ENCODE data around the gene CCDC83. TPM values are rescaled to one million over a fixed set of nuclear protein-coding genes. Genes with fewer than 3 reads are reported as not detected.
"Not testable (repeated sequence)": the region's sequence is repeated elsewhere in the genome, so short reads cannot be mapped to it uniquely, and the experiment has no call there.

Gene CCDC83
- total and polyA plus RNA-seq, 2 experiments from 2014 or later = not detected

DNA sequence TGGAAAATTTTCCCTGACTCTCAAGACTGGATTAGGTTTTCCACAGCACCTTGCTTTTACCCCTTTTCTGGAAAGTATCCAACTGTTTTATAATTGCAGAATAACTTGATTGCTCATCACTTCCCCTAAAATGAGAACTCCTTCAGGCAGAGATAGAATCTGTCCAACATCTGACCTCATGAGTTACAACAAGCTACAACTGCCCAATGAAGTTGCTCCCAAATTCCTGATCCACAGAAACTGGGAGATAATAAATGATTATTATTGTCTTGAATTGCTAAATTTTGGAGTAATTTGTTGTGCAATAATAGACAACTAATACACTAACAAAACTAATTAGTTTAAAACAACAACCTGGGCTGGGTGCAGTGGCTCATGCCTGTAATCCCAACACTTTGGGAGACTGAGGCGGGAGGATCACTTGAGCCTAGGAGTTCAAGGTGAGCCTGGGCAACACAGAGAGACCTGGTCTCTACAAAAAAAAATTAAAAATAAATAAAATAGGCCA lies 10.0 kb upstream of the CCDC83 start:
- H4K20me1 ChIP-seq (ENCODE audit: insufficient read depth) = no peaks in the 10 kb centered on the region

DNA sequence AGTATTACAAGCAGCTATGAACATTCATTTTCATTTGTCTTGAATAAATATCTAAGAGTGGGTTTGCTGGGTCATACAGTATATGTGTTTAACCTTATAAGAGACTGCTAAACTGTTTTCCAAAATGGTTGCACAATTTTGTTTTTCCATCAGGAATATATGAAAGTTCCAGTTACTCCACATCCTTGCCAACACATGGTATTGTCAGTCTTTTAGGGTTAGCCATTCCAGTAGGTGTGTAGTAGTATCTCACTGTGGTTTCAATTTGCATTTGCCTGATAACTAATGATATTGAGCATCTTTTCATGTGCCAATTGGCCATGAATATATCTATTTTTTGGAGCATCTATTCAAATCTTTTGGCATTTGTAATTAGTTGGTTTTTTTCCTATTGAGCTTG lies 7.7 kb upstream of the CCDC83 start:
- TF ChIP-seq EZH2phosphoT487 (IDR thresholded peaks at IDR 0.05; ENCODE audit: insufficient read depth, low read depth) (no peak), EZH2 (IDR thresholded peaks at IDR 0.05; ENCODE audit: insufficient read depth, poor library complexity, severe bottlenecking) (no peak)
- H3K36me3 ChIP-seq (ENCODE audit: low read depth) = no peaks in the 10 kb centered on the region
- in situ Hi-C loops (cut with MboI) = loop anchor here (10.0 kb wide), 1 partner anchor 153 kb away; no protein-coding TSS in a partner anchor
- DNase-seq = no peak
- H3K4me2 ChIP-seq (ENCODE audit: unreplicated experiment) = no peak overlapping the region
- no peak overlapping the region for H3K9ac ChIP-seq
- H2AFZ ChIP-seq = no peak overlapping the region
- H3F3A ChIP-seq (ENCODE audit: insufficient read depth) = peaks cover 19% of the 10 kb centered on the region
- H3K9me3 ChIP-seq (ENCODE audit: low read depth) = no peaks in the 10 kb centered on the region
- peaks cover 16% of the 10 kb centered on the region for H3K4me1 ChIP-seq (ENCODE audit: insufficient read depth)
- no peak overlapping the region for H3K27ac ChIP-seq
- H3K27me3 ChIP-seq (replicated peaks; ENCODE audit: insufficient read depth) = no peaks in the 10 kb centered on the region
- no peaks in the 10 kb centered on the region for H3K79me2 ChIP-seq (ENCODE audit: insufficient read depth)
- H3K9me2 ChIP-seq (ENCODE audit: insufficient read depth) = no peaks in the 10 kb centered on the region
- no peak overlapping the region for H3K4me3 ChIP-seq
- H4K20me1 ChIP-seq (ENCODE audit: insufficient read depth) = no peaks in the 10 kb centered on the region

More for the DNA sequence above, 10.0 kb upstream of the CCDC83 start:
- Histone ChIP-seq H3K27ac (0 out of 2 replicates have a peak overlapping the region, but pooled peaks have one; percentile 25), H3K4me3 (no peak overlapping the region), H2AFZ (no peak overlapping the region), H3K9me3 (ENCODE audit: low read depth) (no peaks in the 10 kb centered on the region), H3K79me2 (ENCODE audit: insufficient read depth) (no peaks in the 10 kb centered on the region), H3K9ac (no peak overlapping the region), H3K9me2 (ENCODE audit: insufficient read depth) (no peaks in the 10 kb centered on the region), H3K36me3 (ENCODE audit: low read depth) (no peaks in the 10 kb centered on the region), H3K4me2 (ENCODE audit: unreplicated experiment) (peak overlapping the region; percentile 4), H3K27me3 (replicated peaks; ENCODE audit: insufficient read depth) (no peaks in the 10 kb centered on the region), H3F3A (ENCODE audit: insufficient read depth) (peaks cover 19% of the 10 kb centered on the region), H3K4me1 (ENCODE audit: insufficient read depth) (peaks cover 16% of the 10 kb centered on the region)
- peak; percentile 70 for DNase-seq
- in situ Hi-C loops (cut with MboI) = loop anchor here (10.0 kb wide), 1 partner anchor 150 kb away; no protein-coding TSS in a partner anchor
- WGBS, 2 experiments (ENCODE audit: low coverage in 1 of 2, low lambda C conversion rate in 2 of 2, missing lambda C conversion rate in 2 of 2) = 100% methylated on average over 1 of the region's 1 CpG
- TF ChIP-seq EZH2 (IDR thresholded peaks at IDR 0.05; ENCODE audit: insufficient read depth, poor library complexity, severe bottlenecking) (no peak), EZH2phosphoT487 (IDR thresholded peaks at IDR 0.05; ENCODE audit: insufficient read depth, low read depth) (no peak)

DNA sequence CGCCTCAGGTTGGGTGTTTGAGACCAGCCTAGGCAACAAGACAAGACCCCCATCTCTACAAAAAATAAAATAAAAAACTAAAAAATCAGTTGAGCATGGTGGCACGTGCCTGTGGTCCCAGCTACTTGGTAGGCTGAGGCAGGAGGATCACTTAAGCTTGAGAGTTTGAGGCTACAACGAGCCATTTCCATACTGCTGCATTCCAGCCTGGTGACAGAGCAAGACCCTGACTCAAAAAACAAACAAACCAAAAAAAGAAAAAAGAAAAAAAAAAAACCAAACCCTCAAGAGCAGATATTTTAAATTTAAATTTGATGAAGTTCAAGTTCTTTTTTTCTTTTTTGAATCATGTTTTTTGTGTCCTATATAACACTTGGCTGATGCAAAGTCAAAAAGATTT lies 7.2 kb upstream of the CCDC83 start:
- Histone ChIP-seq H3K9me2 (ENCODE audit: insufficient read depth) (no peaks in the 10 kb centered on the region), H4K20me1 (ENCODE audit: insufficient read depth) (no peaks in the 10 kb centered on the region), H3K9me3 (ENCODE audit: low read depth) (no peaks in the 10 kb centered on the region), H3K27me3 (replicated peaks; ENCODE audit: insufficient read depth) (no peaks in the 10 kb centered on the region), H3K9ac (no peak overlapping the region), H3K27ac (no peak overlapping the region), H3K79me2 (ENCODE audit: insufficient read depth) (no peaks in the 10 kb centered on the region), H3K36me3 (ENCODE audit: low read depth) (no peaks in the 10 kb centered on the region), H3K4me1 (ENCODE audit: insufficient read depth) (peaks cover 16% of the 10 kb centered on the region), H3K4me3 (no peak overlapping the region), H2AFZ (no peak overlapping the region), H3K4me2 (ENCODE audit: unreplicated experiment) (no peak overlapping the region), H3F3A (ENCODE audit: insufficient read depth) (peaks cover 19% of the 10 kb centered on the region)
- DNase-seq = no peak
- in situ Hi-C loops (cut with MboI) = loop anchor here (10.0 kb wide), 1 partner anchor 153 kb away; no protein-coding TSS in a partner anchor
- WGBS, 2 experiments (ENCODE audit: low coverage in 1 of 2, low lambda C conversion rate in 2 of 2, missing lambda C conversion rate in 2 of 2) = 85 to 94% methylated on average over 3 of the region's 3 CpGs
- no peak for TF ChIP-seq EZH2phosphoT487 (IDR thresholded peaks at IDR 0.05; ENCODE audit: insufficient read depth, low read depth)
- TF ChIP-seq EZH2 (IDR thresholded peaks at IDR 0.05; ENCODE audit: insufficient read depth, poor library complexity, severe bottlenecking) = no peak

DNA sequence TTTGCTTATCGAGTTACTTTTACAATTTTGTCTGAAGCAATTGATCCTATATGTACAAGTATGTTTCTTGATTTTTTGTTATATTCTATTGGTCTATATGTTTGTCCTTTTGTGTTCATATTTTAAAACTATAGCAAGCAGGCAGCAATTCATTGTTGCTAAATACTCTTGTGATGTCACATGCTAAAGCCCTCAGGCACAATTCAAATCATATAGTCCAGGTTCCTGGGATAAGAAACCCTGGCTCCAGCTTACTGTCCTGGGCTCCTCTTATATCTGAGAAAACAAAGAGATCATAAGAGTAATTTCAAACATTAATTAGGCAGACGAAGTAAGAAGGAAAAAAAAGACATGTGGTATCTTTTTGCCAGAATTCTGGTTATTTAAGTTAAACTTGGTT lies 6.6 kb upstream of the CCDC83 start:
- no peak overlapping the region for H3K4me3 ChIP-seq
- H2AFZ ChIP-seq = no peak overlapping the region
- H3K4me2 ChIP-seq (ENCODE audit: unreplicated experiment) = no peak overlapping the region
- H3K9me3 ChIP-seq (ENCODE audit: low read depth) = no peaks in the 10 kb centered on the region
- DNase-seq = no peak
- no peaks in the 10 kb centered on the region for H3K9me2 ChIP-seq (ENCODE audit: insufficient read depth)
- no peaks in the 10 kb centered on the region for H3K27me3 ChIP-seq (replicated peaks; ENCODE audit: insufficient read depth)
- no peaks in the 10 kb centered on the region for H3K36me3 ChIP-seq (ENCODE audit: low read depth)
- H4K20me1 ChIP-seq (ENCODE audit: insufficient read depth) = no peaks in the 10 kb centered on the region
- peaks cover 19% of the 10 kb centered on the region for H3F3A ChIP-seq (ENCODE audit: insufficient read depth)
- WGBS, 2 experiments (ENCODE audit: low coverage in 1 of 2, low lambda C conversion rate in 2 of 2, missing lambda C conversion rate in 2 of 2) = 95 to 100% methylated on average over 2 of the region's 2 CpGs
- H3K79me2 ChIP-seq (ENCODE audit: insufficient read depth) = no peaks in the 10 kb centered on the region
- H3K9ac ChIP-seq = no peak overlapping the region
- H3K27ac ChIP-seq = no peak overlapping the region
- in situ Hi-C loops (cut with MboI) = loop anchor here (10.0 kb wide), 1 partner anchor 154 kb away; no protein-coding TSS in a partner anchor
- peaks cover 16% of the 10 kb centered on the region for H3K4me1 ChIP-seq (ENCODE audit: insufficient read depth)
- no peak for TF ChIP-seq EZH2phosphoT487 (IDR thresholded peaks at IDR 0.05; ENCODE audit: insufficient read depth, low read depth)
- no peak for TF ChIP-seq EZH2 (IDR thresholded peaks at IDR 0.05; ENCODE audit: insufficient read depth, poor library complexity, severe bottlenecking)

DNA sequence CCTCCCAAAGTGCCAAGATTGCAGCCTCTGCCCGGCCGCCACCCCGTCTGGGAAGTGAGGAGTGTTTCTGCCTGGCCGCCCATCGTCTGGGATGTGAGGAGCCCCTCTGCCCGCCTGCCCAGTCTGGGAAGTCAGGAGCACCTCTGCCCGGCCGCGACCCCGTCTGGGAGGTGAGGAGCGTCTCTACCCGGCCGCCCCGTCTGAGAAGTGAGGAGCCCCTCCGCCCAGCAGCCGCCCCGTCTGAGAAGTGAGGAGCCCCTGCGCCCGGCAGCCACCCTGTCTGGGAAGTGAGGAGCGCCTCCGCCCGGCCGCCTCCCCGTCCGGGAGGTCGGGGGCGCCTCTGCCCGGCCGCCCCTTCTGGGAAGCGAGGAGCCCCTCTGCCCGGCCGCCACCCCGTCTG lies 2.4 kb upstream of the CCDC83 start:
- not testable (repeated sequence) for H3K4me2 ChIP-seq (ENCODE audit: unreplicated experiment); H3K36me3 ChIP-seq (ENCODE audit: low read depth); H3K27ac ChIP-seq; DNase-seq; H4K20me1 ChIP-seq (ENCODE audit: insufficient read depth); H3K9me3 ChIP-seq (ENCODE audit: low read depth); H3K79me2 ChIP-seq (ENCODE audit: insufficient read depth); H3K4me3 ChIP-seq; H2AFZ ChIP-seq; H3K27me3 ChIP-seq (replicated peaks; ENCODE audit: insufficient read depth); H3K9ac ChIP-seq; H3F3A ChIP-seq (ENCODE audit: insufficient read depth); H3K9me2 ChIP-seq (ENCODE audit: insufficient read depth)
- in situ Hi-C loops (cut with MboI) = loop anchor here (25.0 kb wide), 1 partner anchor 360 kb away; no protein-coding TSS in a partner anchor
- WGBS, 2 experiments (ENCODE audit: low coverage in 1 of 2, low lambda C conversion rate in 2 of 2, missing lambda C conversion rate in 2 of 2) = 94% methylated on average over 14 to 33 of the region's 33 CpGs
- H3K4me1 ChIP-seq (ENCODE audit: insufficient read depth) = peaks cover 12% of the 10 kb centered on the region

DNA sequence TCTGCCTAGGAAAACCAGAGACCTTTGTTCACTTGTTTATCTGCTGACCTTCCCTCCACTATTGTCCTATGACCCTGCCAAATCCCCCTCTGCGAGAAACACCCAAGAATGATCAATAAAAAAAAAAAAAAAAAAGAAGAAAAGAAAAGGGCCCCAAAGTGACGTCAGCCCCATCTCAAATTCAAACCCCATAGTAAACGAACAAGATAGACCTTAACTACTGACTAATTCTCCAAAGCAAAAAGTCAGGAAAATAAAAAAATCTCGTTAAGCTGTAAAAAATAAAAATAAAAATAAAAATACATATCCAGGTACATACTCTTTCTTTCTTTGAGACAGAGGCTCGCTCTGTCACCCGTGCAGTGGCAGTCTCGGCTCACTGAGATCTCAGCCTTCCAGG lies 1.6 kb upstream of the CCDC83 start:
- not testable (repeated sequence) for H3F3A ChIP-seq (ENCODE audit: insufficient read depth)

More for the DNA sequence above, 1.6 kb upstream of the CCDC83 start:
- not testable (repeated sequence) for H3K79me2 ChIP-seq (ENCODE audit: insufficient read depth); H2AFZ ChIP-seq; H3K9me2 ChIP-seq (ENCODE audit: insufficient read depth); H4K20me1 ChIP-seq (ENCODE audit: insufficient read depth); H3K27me3 ChIP-seq (replicated peaks; ENCODE audit: insufficient read depth); H3K9me3 ChIP-seq (ENCODE audit: low read depth); H3K27ac ChIP-seq; DNase-seq; H3K36me3 ChIP-seq (ENCODE audit: low read depth); H3K9ac ChIP-seq
- in situ Hi-C loops (cut with MboI) = loop anchor here (25.0 kb wide), 1 partner anchor 359 kb away; no protein-coding TSS in a partner anchor
- Histone ChIP-seq H3K4me2 (ENCODE audit: unreplicated experiment) (peak overlapping the region; percentile 93), H3K4me1 (ENCODE audit: insufficient read depth) (peaks cover 12% of the 10 kb centered on the region), H3K4me3 (peak overlapping the region; percentile 77; the same call in 1 of the 2 replicates)
- 79 to 80% methylated on average over 5 to 6 of the region's 7 CpGs for WGBS, 2 experiments (ENCODE audit: low coverage in 1 of 2, low lambda C conversion rate in 2 of 2, missing lambda C conversion rate in 2 of 2)

All from GM23248 (cell line).